ENCODE measurements around the gene TMEM171. TPM values are rescaled to one million over a fixed set of nuclear protein-coding genes. Genes with fewer than 3 reads are reported as not detected.

Gene TMEM171
- polyA plus RNA-seq, 10 donors: 0.38 to 2.7 (median 0.75) TPM; not detected in 1

DNA sequence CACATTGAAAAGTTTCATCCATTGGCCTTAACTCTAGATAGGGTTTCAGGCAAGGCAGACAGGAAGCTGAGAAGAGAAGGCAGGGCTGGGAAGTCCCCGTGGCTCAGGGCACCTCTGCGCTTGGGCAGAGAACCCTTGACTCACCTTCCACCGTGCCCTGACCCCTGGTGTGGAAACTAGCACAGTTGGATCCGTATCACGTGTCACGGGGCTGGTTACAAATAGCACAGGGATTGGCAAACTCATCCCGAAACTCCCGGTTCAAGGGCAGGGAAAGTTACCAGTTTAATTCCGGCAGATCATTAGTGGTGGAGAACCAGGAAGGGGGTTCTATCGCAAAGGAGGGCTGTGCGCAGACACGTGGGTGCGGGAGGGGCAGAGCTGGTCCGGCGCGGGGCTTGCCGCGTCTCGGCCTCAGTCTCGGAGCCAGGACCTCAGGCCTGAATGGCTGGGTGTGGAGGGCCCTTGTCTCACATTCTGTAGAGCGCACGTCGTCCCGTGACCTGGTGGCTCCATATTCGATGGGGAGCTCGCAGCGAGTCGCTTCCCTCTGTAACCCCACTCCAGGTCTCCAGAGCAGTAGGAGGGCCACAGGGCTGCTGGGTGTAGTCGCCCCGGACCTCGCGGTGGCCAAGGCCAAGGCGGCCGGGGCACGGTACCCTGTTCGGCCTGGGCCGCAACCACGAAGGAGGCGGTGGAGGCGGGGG, 771 bp upstream of the TMEM171 start:
- peak in 1 of 3 donors; percentile 28 for DNase-seq

DNA sequence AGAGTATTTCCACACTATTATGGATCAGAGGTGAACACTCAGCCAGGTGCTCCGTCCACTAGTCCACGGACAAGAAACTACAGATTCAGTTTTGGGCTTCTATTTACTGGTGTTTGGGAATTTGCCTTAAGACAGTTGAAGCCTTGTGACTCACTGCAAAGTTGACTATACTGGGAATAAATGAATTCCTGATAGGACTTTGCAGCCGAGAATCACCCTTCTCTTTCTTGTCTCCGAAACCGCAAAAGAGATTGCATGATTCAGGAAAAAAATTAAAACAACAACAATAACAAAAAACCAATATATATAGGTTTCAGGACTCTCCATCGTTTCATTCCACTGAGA, 716 bp downstream of the TMEM171 start:
- no peak for DNase-seq

DNA sequence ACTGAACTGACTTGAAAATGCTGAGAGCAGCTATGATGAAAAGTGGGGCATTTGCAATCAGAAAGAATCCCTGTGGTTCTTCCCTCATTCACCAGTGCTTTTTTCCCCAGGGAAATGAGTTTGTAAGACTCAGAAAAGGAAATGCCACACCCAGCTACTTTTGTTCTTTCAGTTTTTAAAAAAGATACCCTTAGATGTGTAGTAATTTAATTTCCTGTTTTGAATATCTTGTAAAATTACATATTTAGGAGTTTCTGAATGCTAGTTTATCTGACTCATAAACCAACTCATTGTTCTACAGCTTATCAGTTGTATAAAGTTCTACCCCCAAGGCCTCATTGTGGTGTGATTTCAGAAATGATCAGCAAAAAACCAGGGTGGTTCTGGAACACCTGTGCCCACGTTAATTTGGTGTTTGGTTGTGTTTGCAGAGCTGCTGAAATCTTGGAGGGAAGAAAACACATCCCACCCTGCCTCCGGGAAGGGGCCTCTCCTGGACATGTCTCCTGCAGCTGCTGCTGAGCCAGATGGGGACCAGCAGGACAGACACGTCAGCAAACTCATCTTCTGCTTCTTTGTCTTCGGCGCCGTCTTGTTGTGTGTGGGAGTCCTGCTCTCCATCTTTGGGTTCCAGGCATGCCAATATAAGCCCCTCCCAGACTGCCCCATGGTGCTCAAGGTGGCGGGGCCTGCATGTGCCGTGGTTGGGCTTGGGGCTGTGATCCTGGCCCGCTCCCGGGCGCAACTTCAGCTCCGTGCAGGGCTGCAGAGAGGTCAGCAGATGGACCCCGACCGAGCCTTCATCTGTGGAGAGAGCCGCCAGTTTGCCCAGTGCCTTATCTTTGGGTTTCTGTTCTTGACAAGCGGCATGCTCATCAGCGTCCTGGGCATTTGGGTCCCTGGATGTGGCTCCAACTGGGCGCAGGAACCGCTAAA, 2.8 kb downstream of the TMEM171 start:
- DNase-seq: peak in 1 of 3 donors; percentile 27

DNA sequence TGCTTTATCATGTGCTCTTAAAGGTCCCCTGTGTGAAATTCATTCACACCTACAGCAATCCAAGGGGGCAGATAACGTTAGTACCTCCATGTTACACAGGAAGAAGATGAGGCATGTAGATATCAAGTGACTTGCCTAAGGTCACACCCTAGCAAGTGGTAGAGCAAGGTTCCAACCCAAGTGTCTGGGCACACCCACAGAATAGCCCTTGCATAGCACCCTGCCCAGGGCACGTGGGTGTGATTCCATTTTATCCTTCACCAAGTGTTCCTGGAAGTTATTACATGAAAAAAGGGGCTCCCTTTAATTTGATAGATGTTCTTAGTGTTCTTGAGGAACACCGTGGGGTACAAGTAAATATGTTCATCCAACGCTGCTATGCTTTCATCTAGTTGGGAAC, 4.9 kb downstream of the TMEM171 start:
- DNase-seq: no peak

DNA sequence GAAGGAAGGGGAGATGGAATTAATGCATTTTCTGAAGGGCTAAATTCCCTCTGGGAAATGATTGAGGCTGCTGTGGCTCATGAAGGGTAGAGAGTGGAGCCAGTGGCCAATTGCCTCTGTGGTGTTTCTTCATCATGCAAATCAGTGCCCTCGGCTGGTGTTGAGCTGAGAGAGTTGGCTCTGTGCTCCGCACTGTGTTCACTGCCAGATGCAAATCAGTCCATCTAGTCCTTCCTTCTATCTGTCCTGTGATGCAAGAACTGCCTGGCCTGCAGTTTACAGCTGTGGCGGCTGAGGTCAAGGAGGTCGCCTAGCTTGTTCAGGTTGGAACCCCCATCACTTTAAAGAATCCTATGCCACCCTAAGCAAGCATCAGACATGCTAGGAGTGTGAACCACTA, 6.0 kb downstream of the TMEM171 start:
- no peak for DNase-seq

DNA sequence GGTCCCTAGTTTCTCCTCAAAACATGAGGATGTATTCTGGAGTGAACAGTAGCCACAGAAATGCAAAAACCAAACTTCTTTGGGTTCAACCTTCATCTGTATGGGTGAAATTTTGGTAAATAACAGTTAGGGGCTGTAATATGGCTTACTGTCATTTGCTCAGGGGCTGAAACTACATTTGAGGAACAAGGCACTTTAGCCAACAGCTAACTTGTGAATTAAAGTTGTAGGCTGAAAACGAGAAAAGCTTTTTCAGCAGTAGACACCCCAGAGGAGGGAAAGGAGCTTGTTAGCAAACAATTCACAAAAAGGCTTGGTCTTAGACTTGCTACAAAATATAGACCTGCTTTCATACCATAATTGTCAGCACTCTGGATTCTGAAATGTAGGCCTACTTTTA, 6.6 kb downstream of the TMEM171 start:
- DNase-seq: no peak

DNA sequence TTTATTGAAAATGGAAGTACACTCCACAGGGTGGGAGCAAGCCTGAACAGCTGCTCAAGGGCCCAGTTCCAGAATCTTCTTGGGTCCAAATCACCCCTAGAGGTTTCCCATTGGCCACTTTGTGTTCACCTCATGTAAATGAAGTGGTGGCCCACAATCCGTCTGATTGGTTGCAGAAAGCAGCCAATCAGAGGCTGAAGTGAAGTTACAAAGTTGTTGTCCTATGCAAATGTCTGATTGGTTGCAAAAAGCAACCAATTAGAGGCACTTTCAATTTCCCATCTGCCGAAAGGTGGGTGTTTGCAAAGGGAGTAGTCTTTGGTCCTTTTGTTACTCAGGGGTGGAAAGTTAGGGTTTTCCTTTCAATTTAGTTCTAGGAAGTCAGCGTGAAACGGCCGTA, 8.8 kb downstream of the TMEM171 start:
- DNase-seq: no peak

DNA sequence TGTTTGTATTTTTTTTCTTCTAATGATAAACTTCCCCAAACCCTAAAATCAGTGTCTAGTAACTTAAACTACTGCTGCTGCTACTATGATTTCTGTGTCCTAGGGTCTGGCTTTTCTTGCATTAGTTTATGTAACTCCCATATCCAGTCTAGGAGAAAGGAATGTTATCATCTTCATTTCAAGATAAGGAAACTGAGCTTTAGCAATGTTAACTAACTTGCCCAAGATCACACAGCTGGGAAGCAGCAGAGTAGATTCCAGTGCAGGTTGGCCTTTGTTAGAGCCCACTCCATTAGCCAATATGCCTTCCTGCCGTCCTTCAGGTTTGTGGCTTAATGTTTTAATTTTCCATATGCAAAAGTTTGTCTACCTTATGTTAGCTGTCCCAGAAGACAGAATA, 10.4 kb downstream of the TMEM171 start:
- no peak for DNase-seq

DNA sequence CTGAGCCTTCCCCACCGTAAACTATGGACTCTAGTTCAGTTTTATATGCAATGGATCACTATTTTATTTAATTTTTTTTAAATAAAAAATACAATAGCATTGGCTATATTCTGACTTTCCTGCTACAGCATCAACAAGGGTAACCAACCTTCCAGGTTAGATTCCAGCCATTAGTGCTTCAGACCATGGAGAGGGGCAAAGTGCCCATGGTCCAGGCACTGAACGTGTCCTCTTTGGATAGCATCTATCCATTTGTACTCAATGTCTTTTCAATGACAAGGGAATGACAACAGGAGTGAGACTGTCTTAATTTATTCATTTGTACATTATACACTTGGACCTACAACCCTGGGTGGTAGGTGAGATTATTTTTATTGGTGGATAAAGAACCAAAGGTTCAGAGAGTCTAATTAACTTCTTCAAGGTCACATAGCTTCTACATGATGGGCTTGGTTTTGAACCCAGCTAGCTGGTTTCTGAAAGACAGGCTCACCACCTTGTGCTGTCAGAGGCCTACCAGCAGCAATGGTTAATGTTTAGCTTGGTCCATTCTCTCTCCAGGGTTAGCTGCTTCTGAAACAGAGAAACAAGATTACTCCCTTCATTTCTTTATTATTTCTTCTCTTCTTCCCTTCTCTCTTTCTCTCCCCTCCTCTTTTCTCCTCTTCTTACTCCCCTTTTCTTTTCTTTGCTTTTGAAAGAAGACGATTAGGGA, 11.5 kb downstream of the TMEM171 start:
- DNase-seq: no peak

DNA sequence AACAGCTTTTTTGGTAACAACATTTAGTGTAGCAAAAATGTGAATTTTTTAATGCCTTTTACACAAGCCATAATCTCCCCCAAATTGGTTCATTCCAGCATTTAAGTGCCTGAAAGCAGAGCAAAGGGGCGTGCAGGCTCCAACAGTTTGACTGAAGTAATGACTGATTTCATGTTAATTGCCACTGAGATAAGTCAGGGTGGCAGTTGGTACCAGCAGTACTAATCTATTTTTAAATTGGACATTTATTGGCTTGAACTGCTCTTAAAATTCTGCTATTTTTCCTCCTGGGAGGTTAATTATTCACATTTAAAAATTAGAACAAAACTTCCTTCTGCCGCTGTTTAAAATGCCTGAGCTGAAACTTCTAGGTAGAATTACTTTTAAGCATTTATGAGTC, 12.4 kb downstream of the TMEM171 start:
- no peak for DNase-seq

DNA sequence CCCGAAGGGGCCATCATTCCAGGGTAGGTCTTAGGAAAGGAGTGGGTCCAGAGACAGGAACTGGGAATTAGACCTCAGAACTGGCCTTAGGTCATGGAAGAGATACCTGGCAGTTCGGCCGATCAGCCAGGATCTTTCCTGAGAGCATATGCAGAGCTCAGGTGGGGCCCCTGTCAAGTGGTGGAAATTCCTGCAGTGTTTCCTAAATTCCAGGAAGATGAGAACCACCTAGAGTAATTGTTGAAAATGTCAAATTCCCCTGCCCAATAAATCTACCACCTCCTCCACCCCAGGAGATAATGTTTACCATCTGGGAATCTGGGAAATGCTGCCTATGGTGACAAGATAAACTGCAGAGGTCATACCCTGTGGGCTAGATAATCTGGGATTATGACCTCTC, 14.6 kb downstream of the TMEM171 start:
- no peak for DNase-seq

DNA sequence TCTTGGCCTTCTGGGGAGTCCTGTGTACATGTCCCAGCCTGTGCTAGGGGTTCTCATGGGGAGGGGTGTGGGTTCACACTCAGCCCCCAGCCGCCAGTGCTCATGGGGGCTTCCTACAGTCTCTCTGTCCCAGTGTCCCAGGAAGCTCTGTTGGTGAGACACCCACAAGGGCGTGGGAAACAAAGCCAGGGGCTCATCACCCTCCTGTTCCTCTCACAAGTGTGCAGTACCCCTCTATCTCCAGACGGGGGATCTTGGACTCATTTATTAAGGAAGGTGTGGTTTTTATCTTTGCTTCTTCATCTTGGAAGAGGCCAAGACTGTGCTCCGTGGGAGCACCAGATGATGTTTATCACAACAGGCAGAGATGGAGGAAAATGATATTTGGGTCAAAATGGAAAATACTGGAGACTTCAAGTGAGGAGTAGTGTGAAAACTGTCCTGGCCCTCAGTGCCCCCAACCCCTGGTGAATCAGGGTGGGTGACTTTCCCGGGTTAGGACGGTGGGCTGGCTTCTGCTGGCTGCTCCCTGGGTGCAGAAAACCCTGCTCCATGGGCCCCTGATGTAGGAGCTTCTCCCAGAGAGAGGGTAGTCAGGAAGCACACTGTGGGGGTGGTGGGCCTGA, 15.2 kb downstream of the TMEM171 start:
- DNase-seq: peak in 2 of 3 donors; percentile 33 to 38

DNA sequence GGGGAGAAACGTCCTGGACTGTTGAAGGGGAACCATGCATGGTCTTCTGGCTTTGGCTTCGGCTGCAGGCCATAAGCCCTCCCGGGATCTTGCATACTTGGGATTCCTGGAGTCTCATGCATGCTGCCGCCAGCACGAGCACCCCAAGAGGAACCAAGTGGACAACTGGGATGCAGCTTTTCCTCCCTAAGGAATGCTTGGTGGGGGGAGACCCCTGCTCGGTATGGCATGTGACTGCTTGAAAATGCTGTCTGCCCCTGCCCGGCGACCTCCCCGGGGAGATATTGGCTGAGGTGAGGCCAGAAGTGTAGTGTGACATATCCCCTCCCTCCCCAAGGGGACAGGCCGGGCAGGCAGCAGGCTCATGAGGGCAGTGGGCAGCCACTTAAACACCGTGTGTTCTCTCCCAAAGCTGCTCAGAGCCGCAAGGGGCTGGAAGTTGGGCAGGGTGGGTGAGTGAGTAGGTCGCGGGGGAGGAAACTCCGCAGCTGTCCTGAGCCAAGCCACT, 15.7 kb downstream of the TMEM171 start:
- peak in 1 of 3 donors; percentile 17 for DNase-seq

DNA sequence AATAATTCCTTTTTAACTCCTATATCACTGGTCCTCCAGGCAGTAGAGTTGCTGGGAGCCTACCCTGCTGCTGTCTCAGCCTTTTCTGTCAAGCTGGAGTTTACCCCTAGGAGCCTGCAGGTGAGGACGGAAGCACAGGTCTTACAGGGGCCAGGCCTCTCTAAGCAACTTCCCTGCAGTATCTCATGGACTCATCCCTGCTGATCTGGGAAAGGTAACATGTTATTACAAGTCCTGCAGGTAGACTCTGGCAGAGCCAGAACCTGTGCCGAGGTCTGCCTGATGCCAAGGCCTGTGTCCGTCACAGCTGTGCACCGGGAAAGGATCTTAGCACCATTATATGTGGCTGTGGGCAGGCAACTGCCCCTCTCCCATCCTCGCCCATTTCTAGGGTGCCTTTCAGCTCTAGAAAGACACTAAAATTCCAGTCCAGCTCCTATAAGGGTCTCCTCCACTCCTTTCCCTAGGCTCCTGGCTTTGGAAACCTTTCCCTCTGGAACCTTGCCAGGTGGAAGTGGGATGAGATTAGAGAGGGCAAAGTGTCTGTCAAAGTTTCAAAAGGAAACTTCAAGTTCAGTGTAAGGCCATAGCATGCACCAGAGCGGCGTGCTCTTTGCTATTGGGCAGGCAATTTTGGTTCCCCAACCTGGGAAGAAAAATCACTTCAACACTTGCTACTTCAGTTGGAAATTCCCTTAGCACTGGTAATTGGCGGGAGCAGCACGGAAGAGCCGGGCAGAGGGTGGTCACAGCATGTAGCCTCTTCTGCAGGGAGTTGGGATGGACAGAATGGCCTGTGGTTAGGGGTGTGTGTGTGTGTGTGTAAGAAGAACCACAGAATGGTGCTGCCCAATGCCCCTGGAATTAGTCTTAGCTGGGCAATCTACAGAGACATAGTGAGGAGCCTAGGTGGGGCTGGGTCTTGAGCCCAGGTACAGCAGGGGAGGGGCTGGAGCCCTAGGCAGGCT, 17.5 kb downstream of the TMEM171 start:
- no peak for DNase-seq

DNA sequence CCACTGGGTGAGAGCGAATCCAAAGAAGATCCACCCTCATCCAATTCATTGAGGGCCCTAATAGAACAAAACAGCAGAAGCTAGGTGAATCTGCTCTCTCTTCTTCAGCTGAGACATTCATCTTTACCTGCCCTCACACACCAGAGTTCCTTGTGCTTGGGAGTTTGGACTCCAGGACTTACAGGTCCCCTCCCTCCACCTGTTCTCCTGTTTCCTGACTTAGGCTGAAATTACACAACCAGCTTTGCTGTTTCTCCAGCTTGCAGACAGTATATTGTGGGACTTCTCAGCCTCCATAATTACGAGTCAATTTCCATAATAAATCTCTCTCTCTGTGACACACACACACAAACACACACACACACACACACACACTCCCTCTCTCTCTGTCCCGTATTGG, 19.1 kb downstream of the TMEM171 start:
- no peak for DNase-seq

DNA sequence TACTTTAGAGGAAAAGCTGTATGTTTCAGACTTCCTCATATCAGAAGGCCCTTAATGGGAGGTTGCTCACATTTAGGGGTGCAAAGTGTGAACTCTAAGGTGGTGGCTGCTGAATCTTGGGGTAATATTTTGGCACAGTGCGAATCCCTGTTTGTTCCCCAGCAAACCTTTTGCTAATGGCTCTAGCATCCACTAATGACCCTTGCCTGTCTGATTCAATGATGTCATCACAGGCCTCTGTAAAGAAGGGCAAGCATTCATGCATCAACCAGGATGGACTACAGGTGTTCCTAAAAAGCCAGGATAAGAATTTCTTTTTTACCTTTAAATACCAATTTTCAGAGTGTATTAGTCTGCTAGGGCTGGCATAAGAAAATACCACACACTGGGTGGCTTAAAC, 20.4 kb downstream of the TMEM171 start:
- DNase-seq: no peak

DNA sequence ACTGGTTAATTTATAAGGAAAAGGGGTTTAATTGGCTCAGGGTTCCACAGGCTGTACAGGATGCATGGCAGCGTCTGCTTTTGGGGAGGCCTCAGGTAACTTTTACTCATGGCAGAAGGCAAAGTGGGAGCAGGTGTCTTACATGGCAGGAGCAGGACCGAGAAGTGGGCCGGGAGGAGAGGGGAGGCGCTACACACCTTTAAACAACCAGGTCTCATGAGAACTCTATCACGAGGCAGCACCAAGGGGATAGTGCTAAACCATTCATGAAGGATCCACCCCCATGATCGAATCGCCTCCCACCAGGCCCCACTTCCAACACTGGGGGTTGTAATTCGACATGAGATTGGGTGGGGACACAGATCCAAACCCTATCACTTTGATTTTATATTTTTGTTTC, 21.7 kb downstream of the TMEM171 start:
- DNase-seq: no peak

DNA sequence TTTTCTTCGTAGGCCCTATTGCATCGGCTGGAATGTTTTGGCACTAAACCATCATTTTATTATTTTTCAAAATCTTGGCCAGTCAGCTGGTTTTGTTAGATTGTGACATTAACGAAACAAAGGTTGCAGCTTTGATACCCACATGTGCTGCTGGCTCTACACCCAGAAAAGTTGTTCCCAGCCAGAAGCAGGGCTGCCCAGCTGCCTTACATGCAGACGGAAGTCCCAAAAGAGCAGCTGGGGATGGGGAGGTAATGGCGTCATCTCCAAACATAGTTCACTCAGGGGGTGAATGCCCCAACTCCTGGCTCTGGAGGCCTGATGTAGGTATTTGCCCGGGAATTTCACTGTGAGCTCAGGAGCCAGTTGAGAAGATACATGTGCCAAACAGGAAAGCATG, 23.3 kb downstream of the TMEM171 start:
- DNase-seq: no peak

DNA sequence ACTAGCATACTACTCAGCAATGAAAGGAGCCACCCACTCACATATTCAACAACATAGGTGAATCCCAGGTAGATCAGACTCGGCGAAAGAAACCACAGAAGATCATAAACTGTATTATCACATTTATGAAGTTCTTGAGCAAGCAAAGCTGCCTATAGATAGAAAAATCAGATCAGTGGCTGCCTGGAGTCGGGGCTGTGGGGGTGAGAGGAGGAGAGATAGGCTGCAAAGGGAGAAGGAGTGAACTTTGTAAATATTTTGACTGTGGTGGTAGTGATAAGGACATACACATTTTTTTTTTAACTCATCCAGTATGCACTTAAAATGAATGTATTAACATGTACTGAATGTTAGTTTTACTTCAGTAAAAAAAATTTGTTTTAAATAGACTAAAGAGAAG, 29.2 kb downstream of the TMEM171 start:
- DNase-seq: no peak

DNA sequence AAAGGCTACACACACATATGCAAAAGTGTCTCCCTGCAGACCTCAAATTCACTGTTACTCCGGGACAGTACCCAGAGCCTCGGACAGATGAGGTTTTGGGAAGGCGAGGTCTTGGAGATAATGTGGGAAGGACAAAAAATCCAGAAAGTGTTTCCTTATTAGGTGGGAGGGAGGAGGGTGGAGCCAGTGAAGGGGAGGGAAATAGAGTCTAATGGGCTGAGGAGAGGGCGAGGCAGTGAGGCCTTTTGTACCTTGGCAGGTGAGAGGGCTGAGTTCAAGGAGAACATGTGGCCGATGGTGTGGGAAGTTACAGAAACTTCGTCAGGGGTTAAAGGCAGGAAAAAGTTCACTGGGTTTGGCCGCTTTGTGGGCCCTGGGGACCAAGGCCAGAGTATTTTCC, 30.5 kb downstream of the TMEM171 start:
- DNase-seq: no peak

All from muscle of back (tissue), 11 donors.